CD4-positive, alpha-beta T cell (primary cell): ENCODE measurements around the gene ACTRT2. TPM values are rescaled to one million over a fixed set of nuclear protein-coding genes. Genes with fewer than 3 reads are reported as not detected.

ENCODE experiments used
- ATAC-seq: fragments of 200-7000 bp; cut with Tn5 transposase; one replicate; pipeline ENCODE4 v1.10.0; 2022; ENCODE audit warnings: mild to moderate bottlenecking; ENCODE audit not compliant: poor library complexity
- CTCF ChIA-PET: fragments of 350-600 bp; sonication (Branson Sonifier 250); formaldehyde crosslinking; loops from one replicate; lab custom pipeline; 2021; ENCODE audit warnings: antibody characterized with exemption, inconsistent platforms; lab: Charles Lee
- POLR2A ChIA-PET: fragments of 350-600 bp; sonication (Branson Sonifier 250); formaldehyde crosslinking; loops from one replicate; lab custom pipeline; 2021; ENCODE audit warnings: antibody characterized with exemption, inconsistent platforms; lab: Charles Lee
- DNase-seq, 14 experiments: peaks; one replicate each; pipeline ENCODE4 v3.0.0-alpha.2; 2013 to 2020; ENCODE audit warnings: mixed read lengths in 2 of 14
- H3K27ac ChIP-seq, 2 donors: one replicate each; pipeline versions ENCODE4 v1.5.1 to v1.7.0; 2013; ENCODE audit warnings: low read length in 2 of 2, low read depth in 1 of 2, mild to moderate bottlenecking in 1 of 2
- H3K27me3 ChIP-seq, 2 experiments: 1 replicate in 1 of 2; 2 replicates in 1 of 2; pipeline versions ENCODE4 v1.6.1 to v1.7.0; 2013; ENCODE audit warnings: low read length in 2 of 2, control low read depth in 1 of 2, mild to moderate bottlenecking in 1 of 2, moderate library complexity in 1 of 2; ENCODE audit not compliant: insufficient read depth in 2 of 2, control insufficient read depth in 1 of 2
- H3K36me3 ChIP-seq: one replicate; pipeline ENCODE4 v1.6.1; 2013; ENCODE audit warnings: low read length, control low read depth; ENCODE audit not compliant: insufficient read depth
- H3K4me1 ChIP-seq: one replicate; pipeline ENCODE4 v1.6.1; 2013; ENCODE audit warnings: low read length, control low read depth; ENCODE audit not compliant: insufficient read depth
- H3K4me3 ChIP-seq: one replicate; pipeline ENCODE4 v1.5.1; 2013; ENCODE audit warnings: mild to moderate bottlenecking, low read length, moderate library complexity
- H3K9me3 ChIP-seq, 2 experiments: 1 replicate in 1 of 2; 2 replicates in 1 of 2; pipeline versions ENCODE4 v1.6.1 to v1.7.0; 2013; ENCODE audit warnings: low read length in 2 of 2, mild to moderate bottlenecking in 2 of 2, control low read depth in 1 of 2, moderate library complexity in 1 of 2; ENCODE audit not compliant: control insufficient read depth in 1 of 2, insufficient read depth in 1 of 2
- H3K27ac Mint-ChIP-seq: one replicate; pipeline ENCODE4 v1.8.0; 2020; ENCODE audit warnings: mixed read lengths
- H3K27me3 Mint-ChIP-seq: one replicate; pipeline ENCODE4 v1.8.0; 2021; ENCODE audit warnings: mixed read lengths
- H3K36me3 Mint-ChIP-seq: one replicate; pipeline ENCODE4 v1.8.0; 2021; ENCODE audit warnings: low read depth, mixed read lengths
- H3K4me1 Mint-ChIP-seq: one replicate; pipeline ENCODE4 v1.8.0; 2021; ENCODE audit warnings: low read depth, mixed read lengths
- H3K4me3 Mint-ChIP-seq: one replicate; pipeline ENCODE4 v1.8.0; 2020; ENCODE audit warnings: mild to moderate bottlenecking, mixed read lengths
- H3K9me3 Mint-ChIP-seq: one replicate; pipeline ENCODE4 v1.8.0; 2020; ENCODE audit warnings: mixed read lengths
- CTCF ChIP-seq: fragments of 200-600 bp; IDR thresholded peaks from one replicate; pipeline ENCODE4 v1.8.0; 2022; ENCODE audit warnings: antibody characterized with exemption, mild to moderate bottlenecking
- intact Hi-C, 2 experiments: fragments of 100-400 bp; cut with DNase I in 1 of 2; cut with micrococcal nuclease in 1 of 2; formaldehyde crosslinking; loops; one replicate each; pipeline versions ENCODE4 v1.15.1 to v1.9.0; 2023 to 2025; cut with DNase I, micrococcal nuclease
- total RNA-seq, 174 experiments: library from RNA in 2 of 174; stranded (reverse) in 2 of 174; gene quantifications; one replicate each; pipeline ENCODE4 v1.2.3 and lab custom pipeline; 2021 to 2026

Gene ACTRT2
- total RNA-seq, 2 experiments from 2014 or later: not detected

- H3K27ac Mint-ChIP-seq: no peak overlapping the region
- ChIA-PET CTCF (no interaction called here), POLR2A (no interaction called here)
- Histone ChIP-seq H3K27me3 (peaks cover 0 to 4% of the 10 kb centered on the region in 2 experiments), H3K9me3 (peaks cover 0 to 7% of the 10 kb centered on the region in 2 experiments), H3K4me3 (no peak overlapping the region), H3K4me1 (no peaks in the 10 kb centered on the region), H3K36me3 (no peaks in the 10 kb centered on the region), H3K27ac (no peak overlapping the region)
- no peaks in the 10 kb centered on the region for H3K9me3 Mint-ChIP-seq
- no peak for TF ChIP-seq CTCF
- intact Hi-C loops: no loop called here
- ATAC-seq (no peak), DNase-seq (no peak)
- peaks cover 10% of the 10 kb centered on the region for H3K27me3 Mint-ChIP-seq
- H3K4me3 Mint-ChIP-seq: no peak overlapping the region
- no peaks in the 10 kb centered on the region for H3K36me3 Mint-ChIP-seq
- no peaks in the 10 kb centered on the region for H3K4me1 Mint-ChIP-seq
These were observed 33.8 kb downstream of the ACTRT2 start for GRCh38 chr1:3055051-3055450.

DNA sequence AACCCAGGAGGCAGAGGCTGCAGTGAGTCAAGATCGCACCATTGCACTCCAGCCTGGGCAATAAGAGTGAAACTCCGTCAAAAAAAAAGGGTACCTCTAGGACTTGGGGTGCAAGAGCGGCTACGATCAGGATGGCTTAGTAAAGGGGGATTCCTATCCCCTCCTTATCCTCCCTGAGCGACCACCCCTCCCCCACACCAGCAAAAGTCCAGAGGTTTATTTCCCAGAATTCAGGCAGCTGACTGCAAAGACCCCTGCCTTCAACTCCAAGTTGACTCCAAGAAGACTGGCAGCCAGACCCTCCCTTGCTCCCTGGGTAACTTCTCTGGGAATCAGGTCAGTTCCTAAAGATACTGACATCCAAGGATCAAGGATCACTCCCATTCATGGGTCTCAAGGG lies 35.4 kb downstream of the ACTRT2 start:
- intact Hi-C loops: no loop called here
- H3K9me3 Mint-ChIP-seq: no peaks in the 10 kb centered on the region
- H3K4me3 ChIP-seq: no peak overlapping the region
- no peaks in the 10 kb centered on the region for H3K36me3 Mint-ChIP-seq
- no peak for TF ChIP-seq CTCF
- H3K27ac Mint-ChIP-seq: no peak overlapping the region
- peaks cover 0 to 4% of the 10 kb centered on the region in 2 experiments for H3K27me3 ChIP-seq
- no peak for ATAC-seq
- no peaks in the 10 kb centered on the region for H3K36me3 ChIP-seq
- ChIA-PET CTCF (interaction anchor here (0.6 kb wide), 1 partner anchor 15 kb away, joined by 3 read pairs; no protein-coding TSS in a partner anchor), POLR2A (no interaction called here)
- H3K27me3 Mint-ChIP-seq: peaks cover 10% of the 10 kb centered on the region
- no peaks in the 10 kb centered on the region for H3K4me1 Mint-ChIP-seq
- DNase-seq: no peak
- no peak overlapping the region for H3K27ac ChIP-seq
- peaks cover 0 to 7% of the 10 kb centered on the region in 2 experiments for H3K9me3 ChIP-seq
- no peak overlapping the region for H3K4me3 Mint-ChIP-seq
- no peaks in the 10 kb centered on the region for H3K4me1 ChIP-seq

DNA sequence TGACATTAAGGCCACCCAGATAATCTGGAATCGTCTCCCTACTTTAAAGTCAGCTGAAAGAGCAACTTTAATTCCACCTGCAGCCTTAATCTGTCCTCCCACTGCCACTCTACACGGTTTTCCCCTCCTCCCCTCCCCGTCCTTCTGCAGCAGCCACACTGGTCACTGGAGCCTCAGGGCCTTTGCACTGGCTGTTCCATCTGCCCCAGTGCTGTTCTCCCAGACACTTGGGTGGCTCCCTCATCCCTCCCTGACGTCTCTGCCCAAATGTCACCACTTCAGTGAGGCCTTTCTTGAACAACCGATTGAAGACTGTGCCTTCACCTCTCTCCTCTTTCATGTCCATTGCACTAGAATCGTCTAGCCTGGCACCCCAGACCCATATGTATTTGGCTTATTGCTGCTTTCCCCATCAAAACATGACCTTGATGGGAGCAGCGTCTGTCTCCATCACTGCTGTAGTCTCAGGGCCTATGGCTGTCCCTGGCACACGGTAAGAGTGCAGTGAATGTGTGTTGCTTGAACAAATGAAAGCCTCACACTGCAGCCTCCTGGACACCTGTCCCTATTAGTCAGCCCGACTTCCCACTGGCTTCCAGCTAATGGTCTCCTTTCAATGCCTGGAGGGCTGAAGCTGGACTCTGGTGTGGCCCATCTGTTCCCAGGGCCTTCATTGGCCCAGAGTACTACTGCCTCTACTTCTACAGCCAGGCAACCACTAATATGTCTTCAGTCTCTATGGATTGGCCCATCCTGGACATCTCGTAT lies 37.2 kb downstream of the ACTRT2 start:
- peaks cover 0 to 3% of the 10 kb centered on the region in 2 experiments for H3K27me3 ChIP-seq
- Mint-ChIP-seq H3K4me1 (no peaks in the 10 kb centered on the region), H3K27ac (no peak overlapping the region), H3K4me3 (no peak overlapping the region), H3K36me3 (no peaks in the 10 kb centered on the region), H3K27me3 (no peaks in the 10 kb centered on the region), H3K9me3 (no peaks in the 10 kb centered on the region)
- DNase-seq: no peak
- H3K4me3 ChIP-seq: no peak overlapping the region
- H3K9me3 ChIP-seq: no peaks in the 10 kb centered on the region
- ChIA-PET CTCF (no interaction called here), POLR2A (no interaction called here)
- intact Hi-C loops: no loop called here
- no peak for ATAC-seq
- H3K4me1 ChIP-seq: no peaks in the 10 kb centered on the region
- no peaks in the 10 kb centered on the region for H3K36me3 ChIP-seq
- TF ChIP-seq CTCF: no peak
- no peak overlapping the region for H3K27ac ChIP-seq
